ENCODE results near the gene RB1. TPM values are rescaled to one million over a fixed set of nuclear protein-coding genes. Genes with fewer than 3 reads are reported as not detected.

The RB1 gene
- 4.4 TPM for polyA plus RNA-seq (2012; ENCODE audit: insufficient read length, low read depth)

DNA sequence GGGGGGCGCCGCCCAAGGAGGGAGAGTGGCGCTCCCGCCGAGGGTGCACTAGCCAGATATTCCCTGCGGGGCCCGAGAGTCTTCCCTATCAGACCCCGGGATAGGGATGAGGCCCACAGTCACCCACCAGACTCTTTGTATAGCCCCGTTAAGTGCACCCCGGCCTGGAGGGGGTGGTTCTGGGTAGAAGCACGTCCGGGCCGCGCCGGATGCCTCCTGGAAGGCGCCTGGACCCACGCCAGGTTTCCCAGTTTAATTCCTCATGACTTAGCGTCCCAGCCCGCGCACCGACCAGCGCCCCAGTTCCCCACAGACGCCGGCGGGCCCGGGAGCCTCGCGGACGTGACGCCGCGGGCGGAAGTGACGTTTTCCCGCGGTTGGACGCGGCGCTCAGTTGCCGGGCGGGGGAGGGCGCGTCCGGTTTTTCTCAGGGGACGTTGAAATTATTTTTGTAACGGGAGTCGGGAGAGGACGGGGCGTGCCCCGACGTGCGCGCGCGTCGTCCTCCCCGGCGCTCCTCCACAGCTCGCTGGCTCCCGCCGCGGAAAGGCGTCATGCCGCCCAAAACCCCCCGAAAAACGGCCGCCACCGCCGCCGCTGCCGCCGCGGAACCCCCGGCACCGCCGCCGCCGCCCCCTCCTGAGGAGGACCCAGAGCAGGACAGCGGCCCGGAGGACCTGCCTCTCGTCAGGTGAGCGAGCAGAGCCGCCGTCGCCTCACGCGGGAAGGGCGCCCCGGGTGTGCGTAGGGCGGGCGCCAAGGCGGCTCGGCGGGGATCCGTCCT, at the start of gene RB1:
Gene RB1 (plus strand): TSS at position 393 of the 784 bp plus-strand sequence. CDS start 162 bp downstream, at position 555.
- TF ChIP-seq POLR2AphosphoS5 (IDR thresholded peaks at IDR 0.05; ENCODE audit: low read depth, low read length) (0 out of 2 replicates have a peak, but pooled peaks have one; percentile 29), FOXP2 (optimal IDR thresholded peaks at IDR 0.05; ENCODE audit: borderline replicate concordance, extremely low read depth, extremely low read length, insufficient read depth) (peak; percentile 50), TAF1 (IDR thresholded peaks at IDR 0.05; ENCODE audit: borderline replicate concordance, insufficient read depth, low read length) (no peak), SIN3A (IDR thresholded peaks at IDR 0.05; ENCODE audit: borderline replicate concordance, insufficient read depth, low read length) (no peak)
- TF ChIP-seq, protein P1, sequence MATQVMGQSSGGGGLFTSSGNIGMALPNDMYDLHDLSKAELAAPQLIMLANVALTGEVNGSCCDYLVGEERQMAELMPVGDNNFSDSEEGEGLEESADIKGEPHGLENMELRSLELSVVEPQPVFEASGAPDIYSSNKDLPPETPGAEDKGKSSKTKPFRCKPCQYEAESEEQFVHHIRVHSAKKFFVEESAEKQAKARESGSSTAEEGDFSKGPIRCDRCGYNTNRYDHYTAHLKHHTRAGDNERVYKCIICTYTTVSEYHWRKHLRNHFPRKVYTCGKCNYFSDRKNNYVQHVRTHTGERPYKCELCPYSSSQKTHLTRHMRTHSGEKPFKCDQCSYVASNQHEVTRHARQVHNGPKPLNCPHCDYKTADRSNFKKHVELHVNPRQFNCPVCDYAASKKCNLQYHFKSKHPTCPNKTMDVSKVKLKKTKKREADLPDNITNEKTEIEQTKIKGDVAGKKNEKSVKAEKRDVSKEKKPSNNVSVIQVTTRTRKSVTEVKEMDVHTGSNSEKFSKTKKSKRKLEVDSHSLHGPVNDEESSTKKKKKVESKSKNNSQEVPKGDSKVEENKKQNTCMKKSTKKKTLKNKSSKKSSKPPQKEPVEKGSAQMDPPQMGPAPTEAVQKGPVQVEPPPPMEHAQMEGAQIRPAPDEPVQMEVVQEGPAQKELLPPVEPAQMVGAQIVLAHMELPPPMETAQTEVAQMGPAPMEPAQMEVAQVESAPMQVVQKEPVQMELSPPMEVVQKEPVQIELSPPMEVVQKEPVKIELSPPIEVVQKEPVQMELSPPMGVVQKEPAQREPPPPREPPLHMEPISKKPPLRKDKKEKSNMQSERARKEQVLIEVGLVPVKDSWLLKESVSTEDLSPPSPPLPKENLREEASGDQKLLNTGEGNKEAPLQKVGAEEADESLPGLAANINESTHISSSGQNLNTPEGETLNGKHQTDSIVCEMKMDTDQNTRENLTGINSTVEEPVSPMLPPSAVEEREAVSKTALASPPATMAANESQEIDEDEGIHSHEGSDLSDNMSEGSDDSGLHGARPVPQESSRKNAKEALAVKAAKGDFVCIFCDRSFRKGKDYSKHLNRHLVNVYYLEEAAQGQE (IDR thresholded peaks at IDR 0.05; ENCODE audit: insufficient read depth in 1 of 2, low read depth in 2 of 2, low read length in 2 of 2) = no peak

DNA sequence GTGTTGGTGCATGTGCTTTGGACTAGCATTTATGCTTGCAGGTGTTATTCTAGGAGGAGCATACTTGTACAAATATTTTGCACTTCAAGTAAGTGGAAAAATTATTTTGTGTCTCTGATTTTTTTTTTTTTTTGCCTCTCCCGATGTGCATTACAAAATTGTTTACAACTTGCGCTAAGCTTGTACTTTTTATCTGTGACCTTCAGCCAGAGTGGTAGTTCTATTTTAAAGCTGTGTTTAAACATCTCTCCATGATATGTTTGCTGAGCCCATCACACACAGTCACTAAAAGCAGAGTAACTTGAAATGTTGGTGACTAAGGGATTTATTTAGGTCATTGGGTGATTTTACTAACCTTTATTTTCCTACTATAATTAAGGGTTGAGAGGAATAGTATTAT, 49.7 kb upstream of the RB1 start:
- TF ChIP-seq POLR2AphosphoS5 (IDR thresholded peaks at IDR 0.05; ENCODE audit: low read depth, low read length) (no peak), SIN3A (IDR thresholded peaks at IDR 0.05; ENCODE audit: borderline replicate concordance, insufficient read depth, low read length) (no peak), FOXP2 (optimal IDR thresholded peaks at IDR 0.05; ENCODE audit: borderline replicate concordance, extremely low read depth, extremely low read length, insufficient read depth) (no peak), TAF1 (IDR thresholded peaks at IDR 0.05; ENCODE audit: borderline replicate concordance, insufficient read depth, low read length) (no peak)
- TF ChIP-seq, protein P1 (IDR thresholded peaks at IDR 0.05; ENCODE audit: insufficient read depth in 1 of 2, low read depth in 2 of 2, low read length in 2 of 2) = no peak

- TF ChIP-seq TAF1 (IDR thresholded peaks at IDR 0.05; ENCODE audit: borderline replicate concordance, insufficient read depth, low read length) (no peak), SIN3A (IDR thresholded peaks at IDR 0.05; ENCODE audit: borderline replicate concordance, insufficient read depth, low read length) (no peak), POLR2AphosphoS5 (IDR thresholded peaks at IDR 0.05; ENCODE audit: low read depth, low read length) (no peak), FOXP2 (optimal IDR thresholded peaks at IDR 0.05; ENCODE audit: borderline replicate concordance, extremely low read depth, extremely low read length, insufficient read depth) (no peak)
- TF ChIP-seq, protein P1 (IDR thresholded peaks at IDR 0.05; ENCODE audit: insufficient read depth in 1 of 2, low read depth in 2 of 2, low read length in 2 of 2) = no peak
Observed at GRCh38 chr13:48255090-48255489, 48.5 kb upstream of the RB1 start.

- TF ChIP-seq POLR2AphosphoS5 (IDR thresholded peaks at IDR 0.05; ENCODE audit: low read depth, low read length) (no peak), TAF1 (IDR thresholded peaks at IDR 0.05; ENCODE audit: borderline replicate concordance, insufficient read depth, low read length) (no peak), SIN3A (IDR thresholded peaks at IDR 0.05; ENCODE audit: borderline replicate concordance, insufficient read depth, low read length) (no peak), FOXP2 (optimal IDR thresholded peaks at IDR 0.05; ENCODE audit: borderline replicate concordance, extremely low read depth, extremely low read length, insufficient read depth) (no peak)
- TF ChIP-seq, protein P1 (IDR thresholded peaks at IDR 0.05; ENCODE audit: insufficient read depth in 1 of 2, low read depth in 2 of 2, low read length in 2 of 2) = no peak
Observed at GRCh38 chr13:48255954-48256353, 47.6 kb upstream of the RB1 start.

Data from PFSK-1 (cell line).